H7 (cell line): ENCODE data around the gene CD101. TPM values are rescaled to one million over a fixed set of nuclear protein-coding genes. Genes with fewer than 3 reads are reported as not detected.
"Not testable (repeated sequence)": the region's sequence is repeated elsewhere in the genome, so short reads cannot be mapped to it uniquely, and the experiment has no call there.

Experiments used
- DNase-seq: peaks from one replicate; pipeline ENCODE4 v3.0.0; 2012
- H3K27me3 ChIP-seq: 2 replicates; pipeline ENCODE4 v1.6.0; 2011; ENCODE audit warnings: mild to moderate bottlenecking, low read length; ENCODE audit not compliant: control insufficient read depth, insufficient read depth
- H3K36me3 ChIP-seq: replicated peaks from 2 replicates; pipeline ENCODE4 v1.5.1; 2011; ENCODE audit warnings: low read length; ENCODE audit not compliant: control insufficient read depth, insufficient read depth
- H3K4me3 ChIP-seq: 2 replicates; pipeline ENCODE4 v1.5.1; 2011; ENCODE audit warnings: low read depth, mild to moderate bottlenecking, control low read depth, low read length, moderate library complexity; ENCODE audit not compliant: insufficient read depth
- total RNA-seq: library from RNA; depleted of rRNA; stranded (reverse); fragments of >200 nt; shearing (Covaris generic); gene quantifications from 2 replicates; pipeline ENCODE4 v1.2.3, GENCODE V29; 2014

Gene CD101
- total RNA-seq, 1 experiment from 2014 or later, result 0.31 TPM

- no peak overlapping the region for H3K4me3 ChIP-seq
- peaks cover 11% of the 10 kb centered on the region for H3K36me3 ChIP-seq
- H3K27me3 ChIP-seq, result no peaks in the 10 kb centered on the region
- no peak for DNase-seq
These were observed 28.9 kb upstream of the CD101 start for GRCh38 chr1:116972674-116973030.

GRCh38 chr1:116980309-116980708, 21.3 kb upstream of the CD101 start:
- not testable (repeated sequence) for H3K27me3 ChIP-seq, H3K36me3 ChIP-seq, DNase-seq, H3K4me3 ChIP-seq

DNA sequence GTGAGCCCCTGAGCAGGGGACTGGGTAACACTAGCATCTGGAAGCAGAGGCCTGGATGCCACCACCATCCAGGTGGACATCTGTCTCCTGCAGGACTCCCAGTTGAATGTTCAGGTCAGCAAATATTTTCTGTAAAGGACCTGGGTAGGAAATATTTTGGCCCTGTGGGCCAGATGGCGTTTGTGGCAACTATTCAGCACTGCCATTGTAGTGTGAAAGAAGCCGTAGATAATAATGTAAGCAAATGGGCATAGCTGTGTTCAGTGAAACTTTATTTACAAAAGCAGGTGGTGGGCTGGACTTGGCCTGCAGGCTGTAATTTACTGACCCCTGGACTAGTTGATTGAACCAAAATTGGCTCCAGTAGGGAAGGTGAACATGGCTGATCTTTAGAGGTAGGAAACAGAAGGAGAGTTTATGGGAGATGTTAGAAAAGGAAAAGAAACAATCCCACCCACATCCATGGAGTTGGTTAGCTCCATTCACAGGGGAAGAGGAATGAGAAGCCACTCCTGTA, 20.0 kb upstream of the CD101 start:
- DNase-seq, result no peak
- Histone ChIP-seq H3K4me3 (no peak overlapping the region), H3K27me3 (no peaks in the 10 kb centered on the region), H3K36me3 (peaks cover 5% of the 10 kb centered on the region)

DNA sequence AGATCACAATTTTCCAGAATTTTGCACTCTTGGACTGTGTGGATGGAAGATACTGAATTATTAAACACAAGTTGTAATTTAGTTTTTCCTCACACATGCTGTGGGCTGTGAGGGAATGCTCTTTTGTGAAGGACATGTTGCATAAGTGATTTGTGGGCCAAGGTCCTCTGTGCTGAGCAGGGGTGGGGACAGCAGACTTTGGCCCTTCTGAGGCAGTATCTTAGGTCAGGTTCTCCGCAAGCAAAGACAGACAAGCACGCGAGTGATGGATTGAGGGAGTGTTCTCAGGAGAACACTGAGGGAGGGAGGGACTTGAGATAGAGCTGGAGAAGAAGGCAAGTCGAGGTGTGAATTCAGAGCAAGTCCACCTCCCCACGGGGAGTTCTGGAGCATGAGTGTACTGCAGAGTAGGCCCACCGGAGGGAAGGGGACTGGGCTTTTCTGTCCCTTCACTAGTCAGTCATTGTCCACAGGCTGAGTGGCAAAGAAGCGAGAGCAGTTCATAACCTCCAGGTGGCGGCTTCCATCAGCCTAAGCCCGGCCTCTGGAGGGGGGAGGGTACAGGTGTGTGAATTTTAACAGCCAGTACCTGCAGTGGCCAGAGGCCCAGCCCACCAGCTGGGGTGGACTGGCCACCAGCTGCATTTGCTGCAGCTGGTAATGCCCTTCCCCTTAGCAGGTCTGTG, 19.1 kb upstream of the CD101 start:
- no peak overlapping the region for H3K4me3 ChIP-seq
- no peaks in the 10 kb centered on the region for H3K27me3 ChIP-seq
- DNase-seq, result peak; percentile 51
- H3K36me3 ChIP-seq, result peaks cover 6% of the 10 kb centered on the region

DNA sequence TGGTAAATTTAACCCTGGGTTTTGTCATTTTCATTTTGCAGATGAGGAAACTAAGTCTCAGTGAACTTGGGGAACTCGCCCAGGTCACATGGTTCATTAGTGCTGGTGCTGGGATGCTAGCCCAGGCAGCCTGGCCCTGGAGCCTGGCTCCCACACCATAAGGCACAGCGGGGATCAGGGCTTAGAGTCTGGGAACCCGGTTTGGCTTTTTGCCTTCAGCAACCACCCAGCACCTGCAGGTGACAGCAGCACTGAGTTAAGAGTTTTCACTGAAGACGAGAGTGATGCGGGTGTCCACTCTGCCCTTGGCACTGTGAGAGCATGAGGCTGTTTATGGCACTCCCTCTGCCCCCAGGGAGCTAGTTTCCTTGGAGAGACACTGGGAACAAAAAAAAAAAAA, 18.4 kb upstream of the CD101 start:
- H3K36me3 ChIP-seq, result peaks cover 6% of the 10 kb centered on the region

GRCh38 chr1:116983678-116984077, 17.9 kb upstream of the CD101 start:
- no peaks in the 10 kb centered on the region for H3K27me3 ChIP-seq
- no peak overlapping the region for H3K4me3 ChIP-seq
- DNase-seq, result no peak
- H3K36me3 ChIP-seq, result peaks cover 6% of the 10 kb centered on the region

More for the DNA sequence above, 18.4 kb upstream of the CD101 start:
- H3K27me3 ChIP-seq, result no peaks in the 10 kb centered on the region
- DNase-seq, result no peak
- H3K4me3 ChIP-seq, result no peak overlapping the region

GRCh38 chr1:116984406-116985160, 17.0 kb upstream of the CD101 start:
- no peak overlapping the region for H3K4me3 ChIP-seq
- peaks cover 6% of the 10 kb centered on the region for H3K36me3 ChIP-seq
- DNase-seq, result no peak
- H3K27me3 ChIP-seq, result no peaks in the 10 kb centered on the region

DNA sequence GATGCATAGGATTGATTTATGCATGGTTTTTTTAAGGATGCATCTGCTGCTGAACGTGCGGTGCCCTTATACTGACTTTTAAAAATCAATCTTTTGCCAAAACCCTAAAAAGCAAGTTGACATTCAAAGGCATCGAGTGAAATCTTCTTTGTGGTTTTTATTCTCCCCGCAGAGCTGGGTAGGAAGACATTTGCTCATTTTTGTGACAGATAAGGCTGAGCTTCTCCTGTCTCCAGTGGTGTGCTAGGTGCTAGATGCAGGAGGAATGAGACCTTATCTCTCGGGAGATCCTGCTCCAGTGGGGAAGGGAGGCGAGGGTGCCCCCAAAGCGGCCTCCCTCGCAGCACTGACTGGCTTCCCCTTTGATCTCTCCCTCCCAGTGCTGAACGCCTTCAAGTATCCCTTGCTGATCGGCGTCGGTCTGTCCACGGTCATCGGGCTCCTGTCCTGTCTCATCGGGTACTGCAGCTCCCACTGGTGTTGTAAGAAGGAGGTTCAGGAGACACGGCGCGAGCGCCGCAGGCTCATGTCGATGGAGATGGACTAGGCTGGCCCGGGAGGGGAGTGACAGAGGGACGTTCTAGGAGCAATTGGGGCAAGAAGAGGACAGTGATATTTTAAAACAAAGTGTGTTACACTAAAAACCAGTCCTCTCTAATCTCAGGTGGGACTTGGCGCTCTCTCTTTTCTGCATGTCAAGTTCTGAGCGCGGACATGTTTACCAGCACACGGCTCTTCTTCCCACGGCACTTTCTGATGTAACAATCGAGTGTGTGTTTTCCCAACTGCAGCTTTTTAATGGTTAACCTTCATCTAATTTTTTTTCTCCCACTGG, 14.9 kb upstream of the CD101 start:
- no peak for DNase-seq
- Histone ChIP-seq H3K27me3 (no peaks in the 10 kb centered on the region), H3K36me3 (peaks cover 8% of the 10 kb centered on the region), H3K4me3 (no peak overlapping the region)

DNA sequence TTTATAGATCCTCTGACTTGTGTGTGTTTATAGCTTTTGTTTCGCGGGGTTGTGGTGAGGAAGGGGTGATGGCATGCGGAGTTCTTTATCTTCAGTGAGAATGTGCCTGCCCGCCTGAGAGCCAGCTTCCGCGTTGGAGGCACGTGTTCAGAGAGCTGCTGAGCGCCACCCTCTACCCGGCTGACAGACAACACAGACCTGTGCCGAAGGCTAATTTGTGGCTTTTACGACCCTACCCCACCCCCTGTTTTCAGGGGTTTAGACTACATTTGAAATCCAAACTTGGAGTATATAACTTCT, 14.4 kb upstream of the CD101 start:
- DNase-seq, result no peak
- Histone ChIP-seq H3K36me3 (peaks cover 8% of the 10 kb centered on the region), H3K4me3 (no peak overlapping the region), H3K27me3 (no peaks in the 10 kb centered on the region)

GRCh38 chr1:116988248-116988647, 13.3 kb upstream of the CD101 start:
- Histone ChIP-seq H3K4me3 (no peak overlapping the region), H3K36me3 (peaks cover 8% of the 10 kb centered on the region), H3K27me3 (no peaks in the 10 kb centered on the region)
- no peak for DNase-seq

GRCh38 chr1:116988908-116989307, 12.7 kb upstream of the CD101 start:
- DNase-seq, result no peak
- H3K36me3 ChIP-seq, result peaks cover 8% of the 10 kb centered on the region
- no peaks in the 10 kb centered on the region for H3K27me3 ChIP-seq
- no peak overlapping the region for H3K4me3 ChIP-seq

DNA sequence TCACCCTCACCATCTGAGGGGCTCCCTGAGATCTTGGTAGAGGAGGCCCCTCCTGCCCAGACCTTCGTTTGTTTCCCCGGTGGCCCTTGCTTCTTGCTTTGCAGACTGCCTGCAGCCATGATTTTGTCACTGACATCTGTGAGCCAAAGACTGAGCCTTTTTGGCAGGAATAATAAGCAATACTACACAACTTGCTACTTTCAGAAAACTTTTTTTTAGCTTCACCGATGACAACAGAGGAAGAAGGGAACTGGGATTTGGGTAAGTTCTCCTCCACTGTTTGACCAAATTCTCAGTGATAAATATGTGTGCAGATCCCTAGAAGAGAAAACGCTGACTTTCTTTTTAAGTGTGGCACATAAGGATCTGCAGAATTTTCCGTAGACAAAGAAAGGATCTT, 11.7 kb upstream of the CD101 start:
- H3K27me3 ChIP-seq, result no peaks in the 10 kb centered on the region
- DNase-seq, result no peak
- H3K36me3 ChIP-seq, result peaks cover 4% of the 10 kb centered on the region
- no peak overlapping the region for H3K4me3 ChIP-seq

DNA sequence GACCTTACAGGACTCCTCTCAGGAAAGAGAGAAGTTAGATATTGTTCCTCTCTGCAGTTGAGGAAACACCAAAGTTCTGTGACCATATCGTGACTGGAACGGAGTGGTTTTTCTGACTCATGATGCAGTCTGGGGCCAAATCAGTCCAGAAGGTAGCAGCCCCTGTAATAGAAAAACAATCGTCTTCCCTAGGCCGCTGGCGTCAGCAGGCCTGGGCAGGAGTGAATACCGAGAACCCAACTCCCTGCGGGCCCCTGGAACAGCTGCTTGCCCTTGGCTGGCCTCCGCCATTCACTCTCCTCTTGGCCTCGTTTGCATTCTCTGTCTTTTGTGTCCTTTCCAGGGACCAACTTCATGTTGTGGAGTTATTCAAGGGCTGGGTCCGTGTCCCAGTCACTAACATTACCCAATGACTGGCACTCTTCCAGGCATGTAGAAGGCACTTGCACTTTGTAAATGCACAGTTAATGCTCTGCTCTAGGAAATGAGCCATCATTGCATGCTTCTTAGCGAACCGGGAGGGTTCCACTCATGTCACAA, 10.9 kb upstream of the CD101 start:
- no peak overlapping the region for H3K4me3 ChIP-seq
- no peak for DNase-seq
- H3K36me3 ChIP-seq, result peaks cover 3% of the 10 kb centered on the region
- H3K27me3 ChIP-seq, result no peaks in the 10 kb centered on the region

DNA sequence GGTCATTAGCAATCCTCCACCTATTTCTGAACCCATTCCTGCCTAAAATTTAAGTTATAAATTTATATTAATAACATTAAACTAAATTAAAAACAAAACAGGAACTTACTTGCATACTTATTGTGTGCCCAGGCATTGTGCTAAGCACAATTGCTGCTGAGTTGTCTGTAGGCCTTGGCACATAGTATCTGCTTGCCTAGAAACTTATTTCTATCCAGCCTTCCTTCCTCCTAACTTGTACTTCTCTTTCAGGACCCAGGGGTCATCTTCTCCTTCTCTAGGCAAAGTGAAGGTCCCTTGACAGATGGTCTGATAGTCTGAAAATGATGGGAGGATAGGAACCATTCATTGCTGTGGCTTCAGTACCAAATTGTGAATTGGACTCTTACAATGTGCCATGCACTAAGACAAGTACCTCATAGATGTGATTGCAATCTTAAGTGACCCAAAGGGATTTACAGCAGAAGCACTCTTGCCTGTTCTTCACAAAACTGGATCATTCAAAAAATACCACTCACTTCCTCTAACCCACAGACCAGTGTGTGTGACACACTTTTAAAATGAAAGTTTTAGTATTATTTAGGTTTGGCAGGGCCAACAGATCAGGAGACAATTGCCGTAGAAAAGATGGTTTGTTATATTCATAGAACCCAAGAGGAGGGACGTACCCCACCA, 10.3 kb upstream of the CD101 start:
- Histone ChIP-seq H3K27me3 (no peaks in the 10 kb centered on the region), H3K36me3 (peaks cover 3% of the 10 kb centered on the region), H3K4me3 (no peak overlapping the region)
- no peak for DNase-seq
